GM12864 (cell line): Measurements from ENCODE around the gene CD69.

Experiments
- DNase-seq: peaks from one replicate; pipeline ENCODE4 v3.0.0-alpha.2; 2011; ENCODE audit warnings: low read depth
- H3K4me3 ChIP-seq: 2 replicates; pipeline ENCODE4 v1.5.1; 2011; ENCODE audit warnings: mild to moderate bottlenecking, low read depth, low read length, control low read depth
- TF ChIP-seq, protein P1 (sequence below): IDR thresholded peaks from 2 replicates; pipeline ENCODE4 v1.5.1; 2011; ENCODE audit warnings: low read depth, mild to moderate bottlenecking, moderate library complexity, low read length, control low read depth, inconsistent platforms; ENCODE audit errors: missing control alignments

CD69 gene

DNA sequence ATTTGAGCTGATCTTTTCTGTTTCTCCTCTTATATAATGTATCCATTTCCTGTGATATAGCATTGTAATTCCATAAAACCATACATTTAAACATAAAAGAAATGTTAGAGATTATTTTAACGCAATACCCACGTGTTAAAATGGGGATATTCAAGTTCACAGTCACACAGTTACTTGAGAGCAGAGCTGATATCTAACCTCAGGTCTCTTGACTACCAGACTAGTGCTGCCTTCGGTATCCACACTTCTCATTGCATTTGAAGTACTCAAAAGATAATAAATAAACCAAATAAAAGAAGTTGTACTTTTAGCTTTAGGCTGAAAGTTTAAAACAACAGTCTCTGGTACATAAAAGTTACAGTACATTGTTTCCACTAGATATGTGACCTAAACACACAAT is 30.7 kb downstream of the CD69 start:
- TF ChIP-seq, protein P1, sequence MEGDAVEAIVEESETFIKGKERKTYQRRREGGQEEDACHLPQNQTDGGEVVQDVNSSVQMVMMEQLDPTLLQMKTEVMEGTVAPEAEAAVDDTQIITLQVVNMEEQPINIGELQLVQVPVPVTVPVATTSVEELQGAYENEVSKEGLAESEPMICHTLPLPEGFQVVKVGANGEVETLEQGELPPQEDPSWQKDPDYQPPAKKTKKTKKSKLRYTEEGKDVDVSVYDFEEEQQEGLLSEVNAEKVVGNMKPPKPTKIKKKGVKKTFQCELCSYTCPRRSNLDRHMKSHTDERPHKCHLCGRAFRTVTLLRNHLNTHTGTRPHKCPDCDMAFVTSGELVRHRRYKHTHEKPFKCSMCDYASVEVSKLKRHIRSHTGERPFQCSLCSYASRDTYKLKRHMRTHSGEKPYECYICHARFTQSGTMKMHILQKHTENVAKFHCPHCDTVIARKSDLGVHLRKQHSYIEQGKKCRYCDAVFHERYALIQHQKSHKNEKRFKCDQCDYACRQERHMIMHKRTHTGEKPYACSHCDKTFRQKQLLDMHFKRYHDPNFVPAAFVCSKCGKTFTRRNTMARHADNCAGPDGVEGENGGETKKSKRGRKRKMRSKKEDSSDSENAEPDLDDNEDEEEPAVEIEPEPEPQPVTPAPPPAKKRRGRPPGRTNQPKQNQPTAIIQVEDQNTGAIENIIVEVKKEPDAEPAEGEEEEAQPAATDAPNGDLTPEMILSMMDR = no peak
- H3K4me3 ChIP-seq = peak overlapping the region; percentile 47; the same call in 1 of the 2 replicates
- DNase-seq = no peak

DNA sequence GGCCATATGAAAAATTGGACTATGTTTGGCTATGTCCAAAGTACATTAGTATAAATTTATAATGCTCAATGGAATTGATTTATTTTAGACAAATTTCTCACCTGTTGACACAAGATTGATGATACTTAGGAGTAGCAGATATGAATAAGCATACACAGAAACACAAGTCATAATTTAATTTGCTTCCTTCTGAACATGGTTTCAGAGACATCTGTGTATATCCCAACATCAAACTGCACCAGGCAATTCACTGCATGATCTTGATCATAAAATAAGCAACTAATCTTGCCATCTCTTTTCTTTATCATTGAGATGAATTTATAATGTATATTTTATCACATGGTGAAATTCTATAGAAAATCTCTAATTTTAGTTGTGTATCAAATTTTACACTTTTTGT is 31.6 kb downstream of the CD69 start:
- DNase-seq = no peak
- TF ChIP-seq, protein P1 = no peak
- H3K4me3 ChIP-seq = no peak overlapping the region; the same call in 1 of the 2 replicates

GRCh38 chr12:9727813-9728212 is 32.9 kb downstream of the CD69 start:
- H3K4me3 ChIP-seq = no peak overlapping the region
- TF ChIP-seq, protein P1 = no peak
- no peak for DNase-seq

DNA sequence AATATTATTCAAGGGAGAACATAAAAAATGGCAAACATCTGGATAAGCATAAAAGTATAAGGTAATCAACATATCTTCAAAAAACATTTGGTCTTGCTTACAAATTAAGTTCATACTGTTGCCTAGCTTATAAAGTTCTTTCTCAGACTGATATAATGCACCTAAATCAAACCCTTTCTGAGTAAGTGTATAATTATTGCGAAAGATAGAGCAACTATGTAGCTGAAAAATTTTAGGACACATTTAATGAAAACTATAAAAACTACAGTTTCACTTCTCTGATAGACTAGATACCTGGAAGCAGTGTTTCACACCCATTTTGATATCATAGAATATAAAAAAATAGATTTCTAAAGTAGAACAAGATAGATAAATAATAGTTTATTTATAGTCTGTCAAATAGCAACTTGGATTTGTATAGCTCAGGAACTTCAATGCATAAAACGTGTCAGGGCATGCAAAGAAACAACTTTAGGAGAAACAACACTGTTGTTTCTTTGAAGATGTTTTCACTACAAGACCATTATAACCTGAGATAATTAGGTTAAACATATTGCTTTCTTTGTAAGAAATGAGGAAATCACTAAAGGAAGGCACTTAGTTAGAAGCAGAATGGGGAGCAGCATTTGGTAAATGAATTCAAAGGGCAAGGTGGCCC is 35.4 kb downstream of the CD69 start:
- H3K4me3 ChIP-seq = peak overlapping the region; percentile 14; the same call in 1 of the 2 replicates
- DNase-seq = no peak
- TF ChIP-seq, protein P1 = no peak

DNA sequence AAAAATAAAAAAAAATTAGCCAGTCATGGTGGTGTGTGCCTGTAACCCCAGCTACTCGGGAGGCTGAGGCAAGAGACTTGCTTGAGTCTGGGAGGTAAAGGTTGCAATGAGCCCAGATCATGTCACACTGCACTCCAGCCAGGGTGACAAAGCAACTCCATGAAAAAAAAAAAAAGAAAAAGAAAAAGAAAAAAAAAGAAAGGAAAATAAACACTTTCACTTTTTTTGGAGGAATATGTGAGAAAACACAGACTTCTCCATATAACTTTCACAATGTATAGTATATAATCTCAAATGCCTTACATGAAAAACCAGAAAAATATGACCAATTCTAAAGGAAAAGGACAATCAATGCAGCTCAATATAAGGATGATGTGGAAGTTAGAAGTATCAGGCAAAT is 36.7 kb downstream of the CD69 start:
- H3K4me3 ChIP-seq = peak overlapping the region; percentile 4; the same call in 1 of the 2 replicates

GRCh38 chr12:9721394-9722092 is 39.2 kb downstream of the CD69 start:
- H3K4me3 ChIP-seq = no peak overlapping the region
- DNase-seq = peak; percentile 69
- TF ChIP-seq, protein P1 = no peak

More for the DNA sequence above, 36.7 kb downstream of the CD69 start:
- TF ChIP-seq, protein P1 = no peak
- no peak for DNase-seq
